ENCODE results near the gene NTMT2.

DNA sequence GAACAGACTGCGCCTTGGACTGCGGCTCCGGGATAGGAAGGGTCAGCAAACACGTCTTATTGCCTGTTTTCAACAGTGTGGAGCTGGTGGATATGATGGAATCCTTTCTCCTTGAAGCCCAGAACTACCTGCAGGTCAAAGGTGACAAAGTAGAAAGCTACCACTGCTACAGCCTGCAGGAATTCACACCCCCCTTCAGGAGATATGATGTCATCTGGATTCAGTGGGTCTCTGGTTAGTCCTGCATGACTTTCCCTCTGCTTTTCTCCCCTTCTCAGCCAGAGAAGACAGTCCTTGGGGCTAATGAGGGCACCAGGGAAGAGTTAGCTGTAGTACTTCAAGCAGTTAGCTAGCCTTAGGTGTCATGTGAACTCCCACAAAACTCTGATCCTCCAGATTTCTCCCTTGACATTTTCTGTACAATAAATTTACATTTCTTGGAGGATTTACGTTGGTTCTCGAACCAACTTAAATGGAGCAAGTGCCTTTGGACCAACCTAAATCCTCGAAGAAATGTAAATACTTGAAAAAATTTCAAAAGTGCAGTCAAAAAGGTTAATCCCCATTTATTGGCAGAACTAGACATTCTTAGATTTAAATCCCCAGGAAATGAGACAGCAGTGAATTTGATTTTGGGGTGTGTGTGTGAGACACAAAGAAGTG, 20.9 kb downstream of the NTMT2 start:
- TF ChIP-seq, protein P1, sequence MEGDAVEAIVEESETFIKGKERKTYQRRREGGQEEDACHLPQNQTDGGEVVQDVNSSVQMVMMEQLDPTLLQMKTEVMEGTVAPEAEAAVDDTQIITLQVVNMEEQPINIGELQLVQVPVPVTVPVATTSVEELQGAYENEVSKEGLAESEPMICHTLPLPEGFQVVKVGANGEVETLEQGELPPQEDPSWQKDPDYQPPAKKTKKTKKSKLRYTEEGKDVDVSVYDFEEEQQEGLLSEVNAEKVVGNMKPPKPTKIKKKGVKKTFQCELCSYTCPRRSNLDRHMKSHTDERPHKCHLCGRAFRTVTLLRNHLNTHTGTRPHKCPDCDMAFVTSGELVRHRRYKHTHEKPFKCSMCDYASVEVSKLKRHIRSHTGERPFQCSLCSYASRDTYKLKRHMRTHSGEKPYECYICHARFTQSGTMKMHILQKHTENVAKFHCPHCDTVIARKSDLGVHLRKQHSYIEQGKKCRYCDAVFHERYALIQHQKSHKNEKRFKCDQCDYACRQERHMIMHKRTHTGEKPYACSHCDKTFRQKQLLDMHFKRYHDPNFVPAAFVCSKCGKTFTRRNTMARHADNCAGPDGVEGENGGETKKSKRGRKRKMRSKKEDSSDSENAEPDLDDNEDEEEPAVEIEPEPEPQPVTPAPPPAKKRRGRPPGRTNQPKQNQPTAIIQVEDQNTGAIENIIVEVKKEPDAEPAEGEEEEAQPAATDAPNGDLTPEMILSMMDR (conservative IDR thresholded peaks at IDR 0.05; ENCODE audit: low read length): no peak
- TF ChIP-seq EZH2phosphoT487 (IDR thresholded peaks at IDR 0.05; ENCODE audit: borderline replicate concordance): no peak

Data from Loucy (cell line).